NCI-H2227 (cell line): ENCODE results near the gene CDC6.
A peak's percentile ranks its signal among the peaks of the same experiment; 100 is the strongest.

Experiments
- DNase-seq: peaks from one replicate; lab custom pipeline; 2025; ENCODE audit not compliant: unreplicated experiment; lab: John Stamatoyannopoulos, UW

Gene CDC6

GRCh38 chr17:40310882-40311391 lies 23.3 kb downstream of the CDC6 start:
- DNase-seq = no peak

- DNase-seq = no peak
Measured at GRCh38 chr17:40311575-40311974, 23.9 kb downstream of the CDC6 start.

- no peak for DNase-seq
Measured at GRCh38 chr17:40312131-40312731, 24.6 kb downstream of the CDC6 start.

- no peak for DNase-seq
Measured at GRCh38 chr17:40312893-40313667, 25.4 kb downstream of the CDC6 start.

- DNase-seq = no peak
Measured at GRCh38 chr17:40313668-40314583, 26.2 kb downstream of the CDC6 start.

- DNase-seq = peak; percentile 20
Measured at GRCh38 chr17:40314584-40314956, 26.9 kb downstream of the CDC6 start.

- DNase-seq = no peak
Measured at GRCh38 chr17:40315206-40315605, 27.5 kb downstream of the CDC6 start.

GRCh38 chr17:40315678-40316570 lies 28.2 kb downstream of the CDC6 start:
- no peak for DNase-seq

- DNase-seq = peak; percentile 62
Measured at GRCh38 chr17:40316571-40317344, 29.1 kb downstream of the CDC6 start.

- peak; percentile 49 for DNase-seq
Measured at GRCh38 chr17:40317345-40317873, 29.7 kb downstream of the CDC6 start.

- peak; percentile 96 for DNase-seq
Measured at GRCh38 chr17:40317880-40318829, 30.5 kb downstream of the CDC6 start.

GRCh38 chr17:40318830-40319391 lies 31.2 kb downstream of the CDC6 start:
- no peak for DNase-seq

- no peak for DNase-seq
Measured at GRCh38 chr17:40319651-40320540, 32.2 kb downstream of the CDC6 start.

GRCh38 chr17:40320756-40321523 lies 33.3 kb downstream of the CDC6 start:
- DNase-seq = no peak

GRCh38 chr17:40321524-40321929 lies 33.8 kb downstream of the CDC6 start:
- DNase-seq = no peak

GRCh38 chr17:40321961-40322357 lies 34.3 kb downstream of the CDC6 start:
- no peak for DNase-seq
